Islet precursor cell (in vitro differentiated cells): Measurements from ENCODE around the gene MC5R.

Experiments
- DNase-seq: peaks from one replicate; pipeline ENCODE4 v3.0.0-alpha.2; 2018

Gene MC5R

GRCh38 chr18:13823707-13824395 is at the start of gene MC5R:
MC5R (plus strand) TSS chr18:13824149; CDS start chr18:13825766, 1,617 bp downstream.
- DNase-seq: peak; percentile 74

- no peak for DNase-seq
These were observed 48.9 kb upstream of the MC5R start for GRCh38 chr18:13775058-13775457.

GRCh38 chr18:13791181-13791580 is 32.8 kb upstream of the MC5R start:
- DNase-seq: peak; percentile 60

GRCh38 chr18:13793819-13794218 is 30.1 kb upstream of the MC5R start:
- DNase-seq: no peak

- no peak for DNase-seq
These were observed 27.4 kb upstream of the MC5R start for GRCh38 chr18:13796515-13796914.

- DNase-seq: no peak
These were observed 26.8 kb upstream of the MC5R start for GRCh38 chr18:13797157-13797611.

- DNase-seq: no peak
These were observed 24.6 kb upstream of the MC5R start for GRCh38 chr18:13799396-13799795.

GRCh38 chr18:13800505-13801259 is 23.3 kb upstream of the MC5R start:
- peak; percentile 92 for DNase-seq

- no peak for DNase-seq
These were observed 22.7 kb upstream of the MC5R start for GRCh38 chr18:13801260-13801601.

- DNase-seq: no peak
These were observed 19.6 kb upstream of the MC5R start for GRCh38 chr18:13804305-13804704.

- DNase-seq: no peak
These were observed 15.5 kb upstream of the MC5R start for GRCh38 chr18:13808294-13809042.

- DNase-seq: no peak
These were observed 14.9 kb upstream of the MC5R start for GRCh38 chr18:13809043-13809430.

GRCh38 chr18:13809531-13810255 is 14.3 kb upstream of the MC5R start:
- DNase-seq: peak; percentile 84

GRCh38 chr18:13810950-13811485 is 12.9 kb upstream of the MC5R start:
- peak; percentile 80 for DNase-seq

GRCh38 chr18:13811993-13812392 is 12.0 kb upstream of the MC5R start:
- no peak for DNase-seq

GRCh38 chr18:13813271-13813849 is 10.6 kb upstream of the MC5R start:
- peak; percentile 79 for DNase-seq

GRCh38 chr18:13826209-13826608 is 2.3 kb downstream of the MC5R start:
- no peak for DNase-seq

- no peak for DNase-seq
These were observed 8.0 kb downstream of the MC5R start for GRCh38 chr18:13831864-13832508.

- no peak for DNase-seq
These were observed 10.6 kb downstream of the MC5R start for GRCh38 chr18:13834496-13835015.

- DNase-seq: no peak
These were observed 11.3 kb downstream of the MC5R start for GRCh38 chr18:13835202-13835601.

- no peak for DNase-seq
These were observed 12.6 kb downstream of the MC5R start for GRCh38 chr18:13836559-13836958.

- no peak for DNase-seq
These were observed 25.8 kb downstream of the MC5R start for GRCh38 chr18:13849791-13850190.
